ENCODE data around the gene PTPN18. TPM values are rescaled to one million over a fixed set of nuclear protein-coding genes. Genes with fewer than 3 reads are reported as not detected.

PTPN18 gene
- total RNA-seq, 1 donor from 2014 or later = 26.0 TPM

DNA sequence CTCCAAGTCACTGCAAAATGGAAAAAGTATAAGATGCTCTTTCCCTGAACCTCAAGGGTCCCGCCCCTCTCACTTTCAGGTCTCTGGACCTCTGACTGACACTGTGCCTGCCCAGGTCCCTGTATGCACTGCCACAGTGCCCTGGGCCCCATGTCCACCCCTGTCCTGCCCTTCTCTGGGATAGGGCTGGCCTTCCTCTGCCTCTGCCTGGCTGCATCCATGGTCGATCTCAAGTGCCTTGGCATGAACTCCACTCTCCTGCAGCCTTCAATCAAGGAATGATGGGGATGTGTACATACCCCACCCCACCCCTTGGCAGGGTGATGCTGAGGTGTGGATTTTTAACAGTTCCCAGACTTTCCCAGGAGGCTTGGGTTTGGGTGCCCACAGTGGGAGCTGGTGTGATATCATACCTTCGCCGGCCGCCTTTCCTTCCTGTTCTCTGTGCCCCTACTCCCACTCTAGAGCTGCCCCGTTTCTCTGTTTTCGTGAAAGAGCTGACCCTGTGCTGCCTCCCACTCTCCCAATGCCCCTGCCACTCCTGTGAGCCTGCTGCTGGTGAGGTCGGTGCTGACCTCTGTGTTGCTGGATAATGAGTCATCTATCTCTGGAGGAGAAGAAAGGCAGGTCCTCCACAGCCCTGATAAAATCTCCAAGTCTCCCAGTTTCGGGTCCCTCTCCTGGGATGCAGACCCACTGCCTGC is 18.9 kb downstream of the PTPN18 start:
- H3K9me3 ChIP-seq = no peaks in the 10 kb centered on the region
- DNase-seq (ENCODE audit: extremely low spot score in 2 of 2) = no peak
- H3K4me1 ChIP-seq = peaks cover 46% of the 10 kb centered on the region

GRCh38 chr2:130375291-130376266 is 19.7 kb downstream of the PTPN18 start:
- Histone ChIP-seq H3K4me1 (peaks cover 45% of the 10 kb centered on the region), H3K27me3 (no peaks in the 10 kb centered on the region), H3K9me3 (no peaks in the 10 kb centered on the region), H3K27ac (no peak overlapping the region), H3K4me3 (no peak overlapping the region), H3K36me3 (no peaks in the 10 kb centered on the region)
- TF ChIP-seq POLR2A (IDR thresholded peaks at IDR 0.05) (no peak), POLR2AphosphoS5 (IDR thresholded peaks at IDR 0.05; ENCODE audit: insufficient read depth in 1 of 2, low read depth in 1 of 2) (no peak)
- TF ChIP-seq, protein P1, sequence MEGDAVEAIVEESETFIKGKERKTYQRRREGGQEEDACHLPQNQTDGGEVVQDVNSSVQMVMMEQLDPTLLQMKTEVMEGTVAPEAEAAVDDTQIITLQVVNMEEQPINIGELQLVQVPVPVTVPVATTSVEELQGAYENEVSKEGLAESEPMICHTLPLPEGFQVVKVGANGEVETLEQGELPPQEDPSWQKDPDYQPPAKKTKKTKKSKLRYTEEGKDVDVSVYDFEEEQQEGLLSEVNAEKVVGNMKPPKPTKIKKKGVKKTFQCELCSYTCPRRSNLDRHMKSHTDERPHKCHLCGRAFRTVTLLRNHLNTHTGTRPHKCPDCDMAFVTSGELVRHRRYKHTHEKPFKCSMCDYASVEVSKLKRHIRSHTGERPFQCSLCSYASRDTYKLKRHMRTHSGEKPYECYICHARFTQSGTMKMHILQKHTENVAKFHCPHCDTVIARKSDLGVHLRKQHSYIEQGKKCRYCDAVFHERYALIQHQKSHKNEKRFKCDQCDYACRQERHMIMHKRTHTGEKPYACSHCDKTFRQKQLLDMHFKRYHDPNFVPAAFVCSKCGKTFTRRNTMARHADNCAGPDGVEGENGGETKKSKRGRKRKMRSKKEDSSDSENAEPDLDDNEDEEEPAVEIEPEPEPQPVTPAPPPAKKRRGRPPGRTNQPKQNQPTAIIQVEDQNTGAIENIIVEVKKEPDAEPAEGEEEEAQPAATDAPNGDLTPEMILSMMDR (IDR thresholded peaks at IDR 0.05) = no peak
- DNase-seq (ENCODE audit: extremely low spot score in 2 of 2) = no peak
- intact Hi-C loops (cut with DNase I) = no loop called here

More for the DNA sequence above, 18.9 kb downstream of the PTPN18 start:
- TF ChIP-seq, protein P1 (IDR thresholded peaks at IDR 0.05) = no peak
- TF ChIP-seq POLR2A (IDR thresholded peaks at IDR 0.05) (no peak), POLR2AphosphoS5 (IDR thresholded peaks at IDR 0.05; ENCODE audit: insufficient read depth in 1 of 2, low read depth in 1 of 2) (no peak)
- no peak overlapping the region for H3K27ac ChIP-seq
- no peaks in the 10 kb centered on the region for H3K27me3 ChIP-seq
- H3K36me3 ChIP-seq = no peaks in the 10 kb centered on the region
- intact Hi-C loops (cut with DNase I) = no loop called here
- H3K4me3 ChIP-seq = no peak overlapping the region

GRCh38 chr2:130376433-130377293 is 20.8 kb downstream of the PTPN18 start:
- Histone ChIP-seq H3K4me3 (no peak overlapping the region), H3K36me3 (no peaks in the 10 kb centered on the region), H3K27me3 (no peaks in the 10 kb centered on the region), H3K27ac (no peak overlapping the region), H3K4me1 (peaks cover 34% of the 10 kb centered on the region), H3K9me3 (no peaks in the 10 kb centered on the region)
- TF ChIP-seq POLR2A (IDR thresholded peaks at IDR 0.05) = no peak
- no peak for TF ChIP-seq POLR2AphosphoS5 (IDR thresholded peaks at IDR 0.05; ENCODE audit: insufficient read depth in 1 of 2, low read depth in 1 of 2)
- TF ChIP-seq, protein P1 (IDR thresholded peaks at IDR 0.05) = no peak
- DNase-seq (ENCODE audit: extremely low spot score in 2 of 2) = no peak
- intact Hi-C loops (cut with DNase I) = no loop called here

DNA sequence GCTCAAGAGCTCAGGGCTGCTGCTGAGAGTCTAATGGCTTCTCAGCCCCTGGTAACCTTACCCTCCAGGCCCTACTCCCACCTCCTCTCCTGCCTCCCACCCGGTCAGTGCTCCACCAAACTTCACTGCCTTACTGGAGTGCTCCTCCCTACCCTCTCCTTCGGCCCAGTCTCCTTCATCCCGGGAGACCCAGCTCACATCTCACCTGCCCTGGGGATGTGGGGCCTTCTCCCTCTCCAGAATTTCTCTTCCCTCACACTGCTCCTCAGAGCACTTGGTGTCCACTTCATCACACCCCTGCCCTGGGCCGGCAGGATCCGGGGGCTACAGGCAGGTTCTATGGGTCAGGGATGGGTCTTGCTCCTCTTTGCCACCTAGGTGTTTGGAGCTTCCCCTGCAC is 21.6 kb downstream of the PTPN18 start:
- H3K27ac ChIP-seq = no peak overlapping the region
- intact Hi-C loops (cut with DNase I) = no loop called here

More for the DNA sequence above, 21.6 kb downstream of the PTPN18 start:
- Histone ChIP-seq H3K4me1 (peaks cover 32% of the 10 kb centered on the region), H3K9me3 (no peaks in the 10 kb centered on the region), H3K4me3 (no peak overlapping the region), H3K27me3 (no peaks in the 10 kb centered on the region), H3K36me3 (no peaks in the 10 kb centered on the region)
- TF ChIP-seq POLR2A (IDR thresholded peaks at IDR 0.05) (no peak), POLR2AphosphoS5 (IDR thresholded peaks at IDR 0.05; ENCODE audit: insufficient read depth in 1 of 2, low read depth in 1 of 2) (no peak)
- TF ChIP-seq, protein P1 (IDR thresholded peaks at IDR 0.05) = no peak
- no peak for DNase-seq (ENCODE audit: extremely low spot score in 2 of 2)

All from vagina (tissue), 2 donors.